Transverse colon (tissue), 4 donors: ENCODE data around the gene ANO1.

ENCODE experiments used
- CTCF ChIP-seq, 5 experiments: fragments of 200-600 bp in 3 of 5; fragments of 450-650 bp in 2 of 5; sonication (generic) in 3 of 5; IDR thresholded peaks; 1 replicate in 2 of 5; 2 replicates in 3 of 5; pipeline ENCODE4 v1.5.1; 2016 to 2017; ENCODE audit warnings: antibody characterized with exemption in 5 of 5, inconsistent platforms in 3 of 5, mild to moderate bottlenecking in 2 of 5, moderate library complexity in 1 of 5
- EP300 ChIP-seq: sonication (generic); formaldehyde crosslinking; IDR thresholded peaks from one replicate; pipeline ENCODE4 v1.6.1; 2017; ENCODE audit warnings: antibody characterized with exemption, low read depth
- POLR2A ChIP-seq: fragments of 450-650 bp; IDR thresholded peaks from one replicate; pipeline ENCODE4 v1.6.1; 2016; ENCODE audit warnings: antibody characterized with exemption, mild to moderate bottlenecking, moderate library complexity
- POLR2AphosphoS5 ChIP-seq, 3 donors: sonication (generic); formaldehyde crosslinking; IDR thresholded peaks; one replicate each; pipeline ENCODE4 v1.6.1; 2016; ENCODE audit warnings: antibody characterized with exemption in 3 of 3

DNA sequence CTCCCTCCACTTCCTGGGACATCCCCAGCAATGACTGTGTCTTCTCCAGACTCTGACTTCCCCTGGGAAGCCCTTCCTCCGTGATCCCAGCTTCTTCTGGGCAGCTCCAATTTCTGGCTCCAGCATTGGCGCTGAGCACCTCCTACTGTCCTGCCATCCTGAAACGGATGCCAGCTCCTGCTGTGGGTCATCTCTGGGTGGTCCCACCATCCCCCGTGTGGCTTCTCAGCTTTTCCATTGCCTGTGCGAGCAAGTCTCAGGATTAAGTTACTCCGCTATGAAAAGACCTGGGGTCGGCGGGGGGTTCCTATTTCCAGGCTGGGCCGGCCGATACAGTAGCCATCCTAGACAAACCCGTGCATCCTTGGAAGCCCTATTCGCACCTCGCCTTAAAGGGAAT, 69.6 kb downstream of the ANO1 start:
- TF ChIP-seq CTCF (IDR thresholded peaks at IDR 0.05): no peak
- TF ChIP-seq POLR2A: no peak
- TF ChIP-seq POLR2AphosphoS5 (IDR thresholded peaks at IDR 0.05): no peak
- no peak for TF ChIP-seq EP300
